ENCODE results near the gene LZTFL1. TPM values are rescaled to one million over a fixed set of nuclear protein-coding genes. Genes with fewer than 3 reads are reported as not detected.

LZTFL1 gene
- total and polyA plus RNA-seq, 2 donors (not counting 1 experiment from before 2014, with no cell fraction given) = 12.4 to 28.0 TPM

DNA sequence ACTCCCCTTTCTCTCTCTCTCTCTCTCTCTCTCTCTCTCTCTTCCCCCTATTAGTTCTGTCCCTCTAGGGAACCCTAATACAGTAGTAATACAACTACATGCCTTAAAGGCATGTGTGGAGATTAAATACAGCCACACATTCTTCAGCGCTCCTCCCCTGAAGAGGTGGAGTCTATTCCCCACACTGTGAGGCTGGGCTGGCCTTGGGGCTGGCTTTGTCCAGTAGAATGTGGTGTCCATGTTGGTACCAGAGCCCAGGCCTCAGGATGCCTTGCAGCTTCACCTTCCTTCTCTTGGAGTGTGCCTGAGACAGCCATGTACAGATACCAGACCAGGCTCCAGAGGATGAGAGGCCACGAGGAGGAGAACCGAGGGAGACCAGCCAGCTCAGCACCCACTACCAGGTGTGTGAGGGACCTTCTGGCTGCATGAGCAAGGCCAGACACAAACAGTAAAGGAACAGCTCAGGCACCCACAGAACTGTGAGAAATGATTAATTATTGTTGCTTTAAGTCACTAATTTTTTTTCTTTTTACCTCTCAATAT, 56.2 kb downstream of the LZTFL1 start:
- Histone ChIP-seq H3K36me3 (ENCODE audit: control insufficient read depth, insufficient read depth, low read length) (no peaks in the 10 kb centered on the region), H3K4me1 (ENCODE audit: control insufficient read depth, extremely low read depth, insufficient read depth, low read length) (no peaks in the 10 kb centered on the region), H2AFZ (ENCODE audit: low read length) (no peak overlapping the region), H4K20me1 (ENCODE audit: control insufficient read depth, extremely low read depth, insufficient read depth, low read length) (no peaks in the 10 kb centered on the region), H3K79me2 (ENCODE audit: control insufficient read depth, insufficient read depth, low read length) (no peaks in the 10 kb centered on the region), H3K4me3 (replicated peaks in 1 of 4; ENCODE audit: control extremely low read depth in 1 of 4, insufficient read depth in 1 of 4, low read depth in 3 of 4, low read length in 4 of 4) (no peak overlapping the region), H3K27ac (ENCODE audit: insufficient read depth, low read length) (no peak overlapping the region), H3K9me3 (ENCODE audit: control insufficient read depth, insufficient read depth, low read depth, low read length) (no peaks in the 10 kb centered on the region), H3K4me2 (ENCODE audit: extremely low read depth, insufficient read depth, low read length) (no peak overlapping the region), H3K9ac (ENCODE audit: insufficient read depth, low read length) (no peak overlapping the region), H3K27me3 (ENCODE audit: control insufficient read depth, insufficient read depth, low read length) (peaks cover 27% of the 10 kb centered on the region)
- DNase-seq (ENCODE audit: low read depth in 2 of 2) = no peak
- TF ChIP-seq, protein P1, sequence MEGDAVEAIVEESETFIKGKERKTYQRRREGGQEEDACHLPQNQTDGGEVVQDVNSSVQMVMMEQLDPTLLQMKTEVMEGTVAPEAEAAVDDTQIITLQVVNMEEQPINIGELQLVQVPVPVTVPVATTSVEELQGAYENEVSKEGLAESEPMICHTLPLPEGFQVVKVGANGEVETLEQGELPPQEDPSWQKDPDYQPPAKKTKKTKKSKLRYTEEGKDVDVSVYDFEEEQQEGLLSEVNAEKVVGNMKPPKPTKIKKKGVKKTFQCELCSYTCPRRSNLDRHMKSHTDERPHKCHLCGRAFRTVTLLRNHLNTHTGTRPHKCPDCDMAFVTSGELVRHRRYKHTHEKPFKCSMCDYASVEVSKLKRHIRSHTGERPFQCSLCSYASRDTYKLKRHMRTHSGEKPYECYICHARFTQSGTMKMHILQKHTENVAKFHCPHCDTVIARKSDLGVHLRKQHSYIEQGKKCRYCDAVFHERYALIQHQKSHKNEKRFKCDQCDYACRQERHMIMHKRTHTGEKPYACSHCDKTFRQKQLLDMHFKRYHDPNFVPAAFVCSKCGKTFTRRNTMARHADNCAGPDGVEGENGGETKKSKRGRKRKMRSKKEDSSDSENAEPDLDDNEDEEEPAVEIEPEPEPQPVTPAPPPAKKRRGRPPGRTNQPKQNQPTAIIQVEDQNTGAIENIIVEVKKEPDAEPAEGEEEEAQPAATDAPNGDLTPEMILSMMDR (conservative IDR thresholded peaks at IDR 0.05 in 1 of 2, IDR thresholded peaks at IDR 0.05 in 1 of 2; ENCODE audit: low read depth in 1 of 2, low read length in 2 of 2) = no peak
- no peak for TF ChIP-seq EZH2 (IDR thresholded peaks at IDR 0.05; ENCODE audit: low read length, missing control alignments)

DNA sequence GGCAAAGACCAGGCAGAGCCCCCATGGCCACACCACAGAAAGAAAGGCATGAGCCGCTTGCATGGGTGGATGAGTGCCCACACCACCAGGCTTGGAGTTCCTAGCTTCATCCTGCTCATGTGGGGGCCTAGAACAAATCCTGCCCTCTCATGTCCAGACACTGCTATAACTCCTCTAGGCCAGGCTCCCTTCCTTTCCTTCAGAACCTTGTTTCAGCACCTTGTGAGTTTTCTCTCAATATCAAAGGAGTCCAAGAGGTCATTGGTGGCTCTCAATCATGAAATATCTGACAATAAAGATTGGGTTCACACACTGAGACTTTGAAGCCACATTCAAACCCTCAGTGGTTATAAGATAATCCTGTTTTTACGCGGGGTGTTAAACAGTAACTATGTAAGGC, 58.3 kb downstream of the LZTFL1 start:
- Histone ChIP-seq H4K20me1 (ENCODE audit: control insufficient read depth, extremely low read depth, insufficient read depth, low read length) (no peaks in the 10 kb centered on the region), H2AFZ (ENCODE audit: low read length) (no peak overlapping the region), H3K27ac (ENCODE audit: insufficient read depth, low read length) (no peak overlapping the region), H3K9ac (ENCODE audit: insufficient read depth, low read length) (no peak overlapping the region), H3K36me3 (ENCODE audit: control insufficient read depth, insufficient read depth, low read length) (no peaks in the 10 kb centered on the region), H3K79me2 (ENCODE audit: control insufficient read depth, insufficient read depth, low read length) (no peaks in the 10 kb centered on the region), H3K4me2 (ENCODE audit: extremely low read depth, insufficient read depth, low read length) (no peak overlapping the region), H3K4me1 (ENCODE audit: control insufficient read depth, extremely low read depth, insufficient read depth, low read length) (no peaks in the 10 kb centered on the region), H3K9me3 (ENCODE audit: control insufficient read depth, insufficient read depth, low read depth, low read length) (no peaks in the 10 kb centered on the region), H3K4me3 (replicated peaks in 1 of 4; ENCODE audit: control extremely low read depth in 1 of 4, insufficient read depth in 1 of 4, low read depth in 3 of 4, low read length in 4 of 4) (no peak overlapping the region), H3K27me3 (ENCODE audit: control insufficient read depth, insufficient read depth, low read length) (peaks cover 26% of the 10 kb centered on the region)
- TF ChIP-seq, protein P1 (conservative IDR thresholded peaks at IDR 0.05 in 1 of 2, IDR thresholded peaks at IDR 0.05 in 1 of 2; ENCODE audit: low read depth in 1 of 2, low read length in 2 of 2) = no peak
- TF ChIP-seq EZH2 (IDR thresholded peaks at IDR 0.05; ENCODE audit: low read length, missing control alignments) = no peak
- no peak for DNase-seq (ENCODE audit: low read depth in 2 of 2)

DNA sequence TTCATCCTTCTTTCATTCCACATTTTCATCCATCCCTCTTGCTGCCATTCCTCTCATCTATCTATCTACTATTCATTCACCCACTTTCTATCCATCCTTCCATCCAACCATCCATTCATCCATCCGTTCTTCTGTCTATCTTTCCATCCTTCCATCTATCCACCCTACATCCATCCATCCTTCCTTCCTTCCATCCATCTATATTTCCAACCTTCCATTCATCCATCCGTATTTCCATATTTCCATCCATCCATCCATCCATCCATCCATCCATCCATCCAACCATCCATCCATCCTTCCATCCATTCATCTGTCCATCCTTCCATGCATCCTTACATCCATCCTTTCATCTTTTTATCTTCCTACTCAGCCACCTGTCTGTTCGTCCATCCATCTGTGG, 59.5 kb downstream of the LZTFL1 start:
- TF ChIP-seq EZH2 (IDR thresholded peaks at IDR 0.05; ENCODE audit: low read length, missing control alignments) = no peak
- TF ChIP-seq, protein P1 (conservative IDR thresholded peaks at IDR 0.05 in 1 of 2, IDR thresholded peaks at IDR 0.05 in 1 of 2; ENCODE audit: low read depth in 1 of 2, low read length in 2 of 2) = no peak
- Histone ChIP-seq H3K27me3 (ENCODE audit: control insufficient read depth, insufficient read depth, low read length) (peaks cover 23% of the 10 kb centered on the region), H2AFZ (ENCODE audit: low read length) (no peak overlapping the region)

More for the DNA sequence above, 59.5 kb downstream of the LZTFL1 start:
- Histone ChIP-seq H3K4me2 (ENCODE audit: extremely low read depth, insufficient read depth, low read length) (no peak overlapping the region), H3K27ac (ENCODE audit: insufficient read depth, low read length) (no peak overlapping the region), H3K4me3 (replicated peaks in 1 of 4; ENCODE audit: control extremely low read depth in 1 of 4, insufficient read depth in 1 of 4, low read depth in 3 of 4, low read length in 4 of 4) (no peak overlapping the region), H4K20me1 (ENCODE audit: control insufficient read depth, extremely low read depth, insufficient read depth, low read length) (no peaks in the 10 kb centered on the region), H3K9me3 (ENCODE audit: control insufficient read depth, insufficient read depth, low read depth, low read length) (no peaks in the 10 kb centered on the region), H3K4me1 (ENCODE audit: control insufficient read depth, extremely low read depth, insufficient read depth, low read length) (no peaks in the 10 kb centered on the region), H3K79me2 (ENCODE audit: control insufficient read depth, insufficient read depth, low read length) (no peaks in the 10 kb centered on the region), H3K36me3 (ENCODE audit: control insufficient read depth, insufficient read depth, low read length) (no peaks in the 10 kb centered on the region), H3K9ac (ENCODE audit: insufficient read depth, low read length) (no peak overlapping the region)
- no peak for DNase-seq (ENCODE audit: low read depth in 2 of 2)

Measured in fibroblast of lung (primary cell).